Fibroblast of mammary gland (primary cell): Measurements from ENCODE around the gene ANKUB1.
A peak's percentile ranks its signal among the peaks of the same experiment; 100 is the strongest.

Source experiments
- DNase-seq: peaks from one replicate; pipeline ENCODE4 v3.0.0-alpha.2; 2010; ENCODE audit warnings: low read depth
- H3K4me3 ChIP-seq: 2 replicates; pipeline ENCODE4 v1.5.1; 2011; ENCODE audit warnings: low read depth, mild to moderate bottlenecking, low read length, moderate library complexity; ENCODE audit not compliant: control insufficient read depth
- TF ChIP-seq, protein P1 (sequence below): conservative IDR thresholded peaks from 2 replicates; pipeline ENCODE4 v1.5.1; 2011; ENCODE audit warnings: low read depth, low read length, inconsistent platforms; ENCODE audit not compliant: control insufficient read depth, insufficient read depth

The ANKUB1 gene

DNA sequence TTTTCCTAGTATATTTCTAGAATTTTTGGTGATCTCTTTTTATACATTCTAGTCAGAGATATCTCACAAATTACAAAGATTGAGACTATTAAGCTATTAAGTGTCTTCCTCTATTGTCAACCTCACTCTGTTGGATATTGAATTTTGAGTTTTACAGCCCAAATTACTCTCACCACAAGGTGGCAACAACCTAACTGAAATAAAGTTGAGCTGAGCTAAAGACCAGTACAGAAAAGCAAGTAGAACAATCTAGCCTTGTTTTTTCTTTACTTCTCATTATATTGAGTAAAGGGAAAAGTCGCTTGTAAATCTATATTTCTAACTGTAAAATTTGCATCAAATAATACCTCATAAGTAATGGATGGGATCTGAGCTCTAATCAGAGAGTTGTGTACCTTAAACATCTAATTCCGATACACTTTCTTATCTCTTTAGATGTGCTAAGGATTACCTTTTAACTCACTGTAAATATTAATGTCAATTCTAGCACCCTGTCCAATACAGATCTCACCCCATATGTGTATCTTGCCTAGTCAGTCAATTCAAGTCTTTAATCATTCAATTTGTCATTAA, 26.5 kb downstream of the ANKUB1 start:
- DNase-seq: peak; percentile 47
- TF ChIP-seq, protein P1, sequence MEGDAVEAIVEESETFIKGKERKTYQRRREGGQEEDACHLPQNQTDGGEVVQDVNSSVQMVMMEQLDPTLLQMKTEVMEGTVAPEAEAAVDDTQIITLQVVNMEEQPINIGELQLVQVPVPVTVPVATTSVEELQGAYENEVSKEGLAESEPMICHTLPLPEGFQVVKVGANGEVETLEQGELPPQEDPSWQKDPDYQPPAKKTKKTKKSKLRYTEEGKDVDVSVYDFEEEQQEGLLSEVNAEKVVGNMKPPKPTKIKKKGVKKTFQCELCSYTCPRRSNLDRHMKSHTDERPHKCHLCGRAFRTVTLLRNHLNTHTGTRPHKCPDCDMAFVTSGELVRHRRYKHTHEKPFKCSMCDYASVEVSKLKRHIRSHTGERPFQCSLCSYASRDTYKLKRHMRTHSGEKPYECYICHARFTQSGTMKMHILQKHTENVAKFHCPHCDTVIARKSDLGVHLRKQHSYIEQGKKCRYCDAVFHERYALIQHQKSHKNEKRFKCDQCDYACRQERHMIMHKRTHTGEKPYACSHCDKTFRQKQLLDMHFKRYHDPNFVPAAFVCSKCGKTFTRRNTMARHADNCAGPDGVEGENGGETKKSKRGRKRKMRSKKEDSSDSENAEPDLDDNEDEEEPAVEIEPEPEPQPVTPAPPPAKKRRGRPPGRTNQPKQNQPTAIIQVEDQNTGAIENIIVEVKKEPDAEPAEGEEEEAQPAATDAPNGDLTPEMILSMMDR: peak; percentile 60
- H3K4me3 ChIP-seq: no peak overlapping the region

DNA sequence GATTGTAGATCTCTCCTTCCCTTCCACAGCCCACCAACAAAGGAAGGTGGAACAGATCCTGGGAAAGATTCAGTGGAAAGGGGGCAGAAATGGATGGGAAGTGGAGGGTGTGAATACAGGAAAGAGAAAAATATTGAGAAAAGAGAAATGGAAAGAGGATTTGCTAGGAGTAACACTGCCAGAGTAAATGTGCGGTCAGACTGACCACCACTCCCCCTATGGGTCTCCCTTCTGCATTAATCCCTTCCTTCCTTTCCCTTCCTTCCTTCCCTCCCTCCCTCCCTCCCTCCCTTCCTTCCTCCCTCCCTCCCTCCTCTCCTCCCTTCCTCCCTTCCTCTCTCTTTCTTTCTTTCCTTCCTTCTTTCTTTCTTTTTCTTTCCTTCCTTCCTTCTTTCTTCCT, 28.1 kb downstream of the ANKUB1 start:
- TF ChIP-seq, protein P1: no peak
- DNase-seq: no peak
- no peak overlapping the region for H3K4me3 ChIP-seq

DNA sequence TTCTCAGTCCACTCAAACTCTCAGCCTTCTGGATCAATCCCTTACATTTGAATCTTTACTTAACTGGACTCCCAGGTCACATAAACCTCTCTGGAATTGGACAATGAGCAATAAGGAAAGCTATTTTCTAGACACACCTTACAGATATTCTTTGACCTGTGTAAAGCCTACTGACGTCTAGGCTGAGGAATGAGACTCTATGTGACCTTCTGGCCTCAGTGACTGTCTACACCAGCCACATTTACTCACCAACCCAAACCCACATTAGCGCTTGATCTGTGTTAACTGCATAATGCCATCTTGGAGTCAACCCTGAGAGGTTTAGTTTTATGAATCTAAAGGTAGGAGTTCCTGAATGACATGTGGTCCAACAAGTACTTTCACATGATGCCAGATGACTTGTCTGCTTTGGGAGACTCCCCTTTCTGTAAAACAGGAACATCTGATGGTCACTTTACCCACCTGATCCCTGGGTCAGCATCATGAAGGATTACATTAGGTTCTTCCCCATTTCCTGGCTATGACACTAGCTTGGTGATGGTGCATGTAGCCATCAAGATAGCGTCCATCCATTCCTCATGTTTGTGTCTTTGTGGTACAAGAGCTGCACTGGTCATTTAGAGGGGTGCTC, 28.7 kb downstream of the ANKUB1 start:
- no peak overlapping the region for H3K4me3 ChIP-seq
- no peak for DNase-seq
- TF ChIP-seq, protein P1: no peak

DNA sequence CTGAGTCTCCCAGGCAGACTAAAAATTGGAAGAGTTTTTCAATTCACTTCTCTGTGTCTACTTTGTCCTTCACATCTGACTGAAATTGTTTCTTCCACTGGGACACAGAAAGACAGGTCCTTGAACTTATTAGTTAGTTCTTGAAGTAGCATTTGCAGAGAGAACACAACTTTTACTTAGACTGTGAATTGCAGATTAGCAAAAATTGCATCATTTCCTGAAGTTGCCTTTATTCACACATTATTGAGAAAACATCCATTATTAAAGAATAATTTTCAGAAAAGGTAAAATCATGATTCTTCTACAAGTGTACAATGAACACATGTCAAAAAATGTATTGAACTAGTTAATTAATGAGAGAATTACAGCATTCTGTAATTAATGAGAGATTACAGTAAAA, 38.6 kb downstream of the ANKUB1 start:
- no peak for DNase-seq
- no peak overlapping the region for H3K4me3 ChIP-seq
- TF ChIP-seq, protein P1: no peak

DNA sequence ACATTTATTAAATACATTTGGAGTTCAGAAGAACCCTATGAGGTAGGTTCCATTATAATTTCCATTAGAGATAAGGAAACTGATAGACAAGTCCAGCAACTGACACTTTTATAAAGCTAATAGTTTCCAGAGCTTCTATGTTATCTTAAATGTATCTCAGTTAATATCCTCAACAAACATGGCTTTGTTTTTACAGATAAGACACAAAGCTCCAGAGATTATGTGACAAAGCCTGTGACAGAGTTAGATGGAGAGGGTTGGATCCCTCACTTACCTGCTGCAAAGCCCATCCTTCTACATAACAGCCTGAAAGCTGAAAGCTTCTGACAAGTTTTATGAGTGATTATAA, 39.6 kb downstream of the ANKUB1 start:
- TF ChIP-seq, protein P1: no peak
- peak overlapping the region; percentile 96 for H3K4me3 ChIP-seq
- no peak for DNase-seq

DNA sequence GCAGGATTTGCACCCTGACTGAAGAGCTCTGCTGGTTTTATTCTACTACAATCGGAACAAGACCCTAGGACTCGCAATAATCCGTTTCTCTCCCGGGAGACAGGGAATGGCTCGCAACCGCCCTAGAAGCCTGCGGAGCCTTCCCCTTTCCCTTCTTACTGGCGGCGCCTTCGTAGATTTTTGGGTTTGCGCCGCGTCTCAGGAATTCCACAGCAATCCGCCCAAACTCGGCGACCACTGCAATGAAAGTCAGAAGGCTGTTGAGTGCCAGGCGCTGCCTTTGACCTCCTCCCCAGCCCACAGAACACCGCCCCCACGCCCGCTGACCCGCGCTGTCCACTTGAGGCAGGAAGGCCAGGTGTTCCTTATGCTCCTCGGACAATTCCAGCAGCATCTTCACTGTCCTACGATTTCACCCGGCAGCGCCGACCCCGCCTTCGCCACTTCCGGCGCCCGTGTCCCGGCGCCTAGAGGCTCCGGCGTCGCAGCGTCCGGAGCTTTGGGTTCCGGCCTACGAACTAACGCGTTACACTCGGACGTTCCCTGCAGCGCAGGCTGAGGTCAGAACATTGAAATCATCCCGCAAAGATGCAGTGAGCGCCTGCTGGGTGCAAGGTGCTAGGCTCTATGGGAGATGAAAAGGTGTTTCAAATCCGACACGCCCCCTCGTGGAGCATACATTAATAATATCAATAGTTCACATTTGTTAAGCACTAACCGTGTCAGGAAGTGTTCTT, 40.1 kb downstream of the ANKUB1 start, which contains the start of gene COMMD2:
COMMD2 (minus strand) TSS at position 439 of the 737 bp plus-strand sequence; CDS start at position 394, 45 bp downstream.
- TF ChIP-seq, protein P1: peak; percentile 14
- H3K4me3 ChIP-seq: peak within 1 kb of the TSS; percentile 96

More for the DNA sequence above, 40.1 kb downstream of the ANKUB1 start, which contains the start of gene COMMD2:
- peak; percentile 84 for DNase-seq
